ENCODE data around the gene GALNT18.

The GALNT18 gene

DNA sequence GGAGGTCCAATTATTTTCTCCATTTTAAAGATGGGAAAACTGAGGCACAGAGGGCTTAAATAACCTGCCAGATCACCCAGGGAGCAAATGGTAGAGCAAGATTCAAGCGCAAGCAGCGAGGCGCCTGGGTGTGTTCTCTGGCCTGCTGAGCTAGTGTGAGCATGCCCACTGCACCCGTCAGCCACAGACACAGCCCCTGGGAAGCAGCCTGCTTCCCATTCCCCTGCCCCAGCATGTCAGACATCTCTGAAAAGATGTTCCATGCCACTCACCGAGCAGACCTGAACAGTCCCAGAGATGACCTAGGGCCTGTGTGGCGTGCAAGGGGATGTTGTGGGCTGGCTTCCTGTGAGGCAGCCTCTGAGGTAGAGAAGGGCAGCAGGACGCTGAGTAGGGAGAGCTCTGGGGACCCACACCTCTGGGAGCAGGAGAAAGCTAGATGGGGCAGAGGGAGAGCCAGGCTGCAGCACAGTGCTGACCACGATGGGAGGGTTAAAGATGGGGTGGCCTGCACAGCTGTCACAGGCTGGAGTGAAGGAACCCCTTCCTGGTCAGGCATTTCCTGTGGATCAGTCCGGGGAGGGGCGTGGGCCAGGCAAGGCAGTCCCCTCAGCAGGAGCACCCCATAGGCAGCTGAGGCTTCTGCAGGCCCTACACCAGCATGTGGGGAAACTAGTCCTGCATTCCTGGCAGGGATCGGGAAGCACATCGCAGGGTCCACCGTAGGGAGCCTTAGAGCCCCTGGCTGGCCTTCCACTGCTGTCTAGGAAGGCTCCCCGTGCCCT lies 101.4 kb downstream of the GALNT18 start:
- TF ChIP-seq TEAD4 (IDR thresholded peaks at IDR 0.05) (no peak), CREB1 (IDR thresholded peaks at IDR 0.05; ENCODE audit: low read depth) (no peak), ZBTB7A (IDR thresholded peaks at IDR 0.05; ENCODE audit: low read depth) (no peak), CEBPB (IDR thresholded peaks at IDR 0.05) (no peak), TAF1 (IDR thresholded peaks at IDR 0.05; ENCODE audit: low read depth) (no peak), FOXM1 (IDR thresholded peaks at IDR 0.05; ENCODE audit: borderline replicate concordance, low read depth) (no peak), NFIC (IDR thresholded peaks at IDR 0.05) (no peak), YY1 (IDR thresholded peaks at IDR 0.05; ENCODE audit: low read depth) (no peak), RAD21 (IDR thresholded peaks at IDR 0.05; ENCODE audit: low read depth) (no peak), TCF12 (IDR thresholded peaks at IDR 0.05; ENCODE audit: low read depth) (no peak)
- TF ChIP-seq, protein P1, sequence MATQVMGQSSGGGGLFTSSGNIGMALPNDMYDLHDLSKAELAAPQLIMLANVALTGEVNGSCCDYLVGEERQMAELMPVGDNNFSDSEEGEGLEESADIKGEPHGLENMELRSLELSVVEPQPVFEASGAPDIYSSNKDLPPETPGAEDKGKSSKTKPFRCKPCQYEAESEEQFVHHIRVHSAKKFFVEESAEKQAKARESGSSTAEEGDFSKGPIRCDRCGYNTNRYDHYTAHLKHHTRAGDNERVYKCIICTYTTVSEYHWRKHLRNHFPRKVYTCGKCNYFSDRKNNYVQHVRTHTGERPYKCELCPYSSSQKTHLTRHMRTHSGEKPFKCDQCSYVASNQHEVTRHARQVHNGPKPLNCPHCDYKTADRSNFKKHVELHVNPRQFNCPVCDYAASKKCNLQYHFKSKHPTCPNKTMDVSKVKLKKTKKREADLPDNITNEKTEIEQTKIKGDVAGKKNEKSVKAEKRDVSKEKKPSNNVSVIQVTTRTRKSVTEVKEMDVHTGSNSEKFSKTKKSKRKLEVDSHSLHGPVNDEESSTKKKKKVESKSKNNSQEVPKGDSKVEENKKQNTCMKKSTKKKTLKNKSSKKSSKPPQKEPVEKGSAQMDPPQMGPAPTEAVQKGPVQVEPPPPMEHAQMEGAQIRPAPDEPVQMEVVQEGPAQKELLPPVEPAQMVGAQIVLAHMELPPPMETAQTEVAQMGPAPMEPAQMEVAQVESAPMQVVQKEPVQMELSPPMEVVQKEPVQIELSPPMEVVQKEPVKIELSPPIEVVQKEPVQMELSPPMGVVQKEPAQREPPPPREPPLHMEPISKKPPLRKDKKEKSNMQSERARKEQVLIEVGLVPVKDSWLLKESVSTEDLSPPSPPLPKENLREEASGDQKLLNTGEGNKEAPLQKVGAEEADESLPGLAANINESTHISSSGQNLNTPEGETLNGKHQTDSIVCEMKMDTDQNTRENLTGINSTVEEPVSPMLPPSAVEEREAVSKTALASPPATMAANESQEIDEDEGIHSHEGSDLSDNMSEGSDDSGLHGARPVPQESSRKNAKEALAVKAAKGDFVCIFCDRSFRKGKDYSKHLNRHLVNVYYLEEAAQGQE (IDR thresholded peaks at IDR 0.05; ENCODE audit: low read depth) = no peak
- TF ChIP-seq, protein P2, sequence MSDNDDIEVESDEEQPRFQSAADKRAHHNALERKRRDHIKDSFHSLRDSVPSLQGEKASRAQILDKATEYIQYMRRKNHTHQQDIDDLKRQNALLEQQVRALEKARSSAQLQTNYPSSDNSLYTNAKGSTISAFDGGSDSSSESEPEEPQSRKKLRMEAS (IDR thresholded peaks at IDR 0.05) = no peak

DNA sequence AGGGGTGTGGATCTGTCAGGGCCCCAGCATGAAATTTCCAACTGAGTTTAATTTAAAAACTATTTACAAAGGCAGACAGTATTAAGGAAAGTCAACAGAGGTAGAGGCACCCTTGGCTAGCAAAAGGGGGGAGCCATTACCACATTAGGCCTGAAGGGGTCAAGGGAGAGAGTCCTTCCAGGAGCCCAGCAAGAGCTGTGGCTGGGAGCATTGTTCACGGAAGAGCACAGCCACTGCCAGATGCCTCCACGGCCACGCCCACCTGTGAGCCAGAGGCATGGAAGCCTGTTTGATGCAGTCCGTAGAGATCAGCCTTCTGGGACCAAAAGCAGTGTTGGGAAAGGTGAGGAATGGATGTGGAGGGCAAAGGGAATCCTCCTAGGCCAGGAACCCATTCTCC lies 102.6 kb downstream of the GALNT18 start:
- no peak for TF ChIP-seq TCF12 (IDR thresholded peaks at IDR 0.05; ENCODE audit: low read depth)
- no peak for TF ChIP-seq RAD21 (IDR thresholded peaks at IDR 0.05; ENCODE audit: low read depth)
- TF ChIP-seq, protein P3, sequence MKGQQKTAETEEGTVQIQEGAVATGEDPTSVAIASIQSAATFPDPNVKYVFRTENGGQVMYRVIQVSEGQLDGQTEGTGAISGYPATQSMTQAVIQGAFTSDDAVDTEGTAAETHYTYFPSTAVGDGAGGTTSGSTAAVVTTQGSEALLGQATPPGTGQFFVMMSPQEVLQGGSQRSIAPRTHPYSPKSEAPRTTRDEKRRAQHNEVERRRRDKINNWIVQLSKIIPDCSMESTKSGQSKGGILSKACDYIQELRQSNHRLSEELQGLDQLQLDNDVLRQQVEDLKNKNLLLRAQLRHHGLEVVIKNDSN (IDR thresholded peaks at IDR 0.05) = no peak
- TF ChIP-seq CEBPB (IDR thresholded peaks at IDR 0.05) = no peak
- TF ChIP-seq FOXM1 (IDR thresholded peaks at IDR 0.05; ENCODE audit: borderline replicate concordance, low read depth) = no peak
- TF ChIP-seq TAF1 (IDR thresholded peaks at IDR 0.05; ENCODE audit: low read depth) = no peak
- TF ChIP-seq YY1 (IDR thresholded peaks at IDR 0.05; ENCODE audit: low read depth) = no peak
- TF ChIP-seq CREB1 (IDR thresholded peaks at IDR 0.05; ENCODE audit: low read depth) = no peak
- no peak for TF ChIP-seq EP300 (IDR thresholded peaks at IDR 0.05; ENCODE audit: borderline replicate concordance)
- no peak for TF ChIP-seq TEAD4 (IDR thresholded peaks at IDR 0.05)
- no peak for TF ChIP-seq NFIC (IDR thresholded peaks at IDR 0.05)
- TF ChIP-seq, protein P1 (IDR thresholded peaks at IDR 0.05; ENCODE audit: low read depth) = no peak

DNA sequence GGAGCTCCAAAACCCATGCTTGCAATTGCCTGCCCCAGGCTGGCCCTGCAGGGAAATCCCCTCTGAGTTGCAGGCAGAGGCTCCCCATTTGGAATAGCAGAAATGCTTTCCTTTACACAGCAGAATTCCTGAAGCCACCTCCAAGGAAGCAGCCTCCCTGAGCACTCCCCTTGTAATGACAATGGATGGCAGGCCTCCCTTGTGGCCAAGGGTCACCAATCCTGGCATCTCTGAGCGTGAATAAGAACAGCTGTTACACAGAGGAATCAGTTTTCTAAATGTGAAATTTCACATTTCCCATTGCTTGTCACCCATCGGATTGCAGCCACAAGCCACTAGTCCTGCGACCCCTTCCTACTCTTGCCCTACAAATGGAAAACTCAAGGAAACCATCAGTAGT lies 107.6 kb downstream of the GALNT18 start:
- TF ChIP-seq, protein P2 (IDR thresholded peaks at IDR 0.05) = no peak
- TF ChIP-seq ZBTB7A (IDR thresholded peaks at IDR 0.05; ENCODE audit: low read depth) = no peak
- TF ChIP-seq, protein P3 (IDR thresholded peaks at IDR 0.05) = no peak
- no peak for TF ChIP-seq CREB1 (IDR thresholded peaks at IDR 0.05; ENCODE audit: low read depth)
- TF ChIP-seq, protein P1 (IDR thresholded peaks at IDR 0.05; ENCODE audit: low read depth) = no peak
- TF ChIP-seq TEAD4 (IDR thresholded peaks at IDR 0.05) = no peak
- no peak for TF ChIP-seq NFIC (IDR thresholded peaks at IDR 0.05)
- TF ChIP-seq YY1 (IDR thresholded peaks at IDR 0.05; ENCODE audit: low read depth) = no peak
- no peak for TF ChIP-seq TAF1 (IDR thresholded peaks at IDR 0.05; ENCODE audit: low read depth)
- TF ChIP-seq FOXM1 (IDR thresholded peaks at IDR 0.05; ENCODE audit: borderline replicate concordance, low read depth) = no peak
- no peak for TF ChIP-seq EGR1 (IDR thresholded peaks at IDR 0.05)
- TF ChIP-seq CEBPB (IDR thresholded peaks at IDR 0.05) = no peak
- no peak for TF ChIP-seq RAD21 (IDR thresholded peaks at IDR 0.05; ENCODE audit: low read depth)
- no peak for TF ChIP-seq TCF12 (IDR thresholded peaks at IDR 0.05; ENCODE audit: low read depth)
- no peak for TF ChIP-seq EP300 (IDR thresholded peaks at IDR 0.05; ENCODE audit: borderline replicate concordance)

DNA sequence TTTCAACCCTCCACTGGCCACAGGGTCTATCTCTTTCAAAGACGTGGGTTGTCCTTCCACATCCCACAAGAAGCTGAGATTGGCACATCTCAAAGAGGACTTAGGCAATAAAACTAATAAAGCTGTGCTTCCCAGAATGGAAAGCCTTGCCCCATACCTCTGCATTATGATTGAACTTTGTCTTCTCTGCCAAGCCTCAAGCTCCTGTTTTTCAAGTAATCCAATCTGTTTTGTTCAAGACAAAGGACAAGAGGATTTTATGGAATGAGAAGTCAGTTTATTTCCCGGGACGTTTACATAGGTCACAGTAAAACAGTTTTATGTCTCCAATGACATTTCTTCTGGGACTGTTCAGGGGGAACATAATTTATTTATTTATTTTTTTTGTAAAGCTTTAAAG lies 108.4 kb downstream of the GALNT18 start:
- TF ChIP-seq FOXM1 (IDR thresholded peaks at IDR 0.05; ENCODE audit: borderline replicate concordance, low read depth) = no peak
- no peak for TF ChIP-seq TCF12 (IDR thresholded peaks at IDR 0.05; ENCODE audit: low read depth)
- TF ChIP-seq, protein P3 (IDR thresholded peaks at IDR 0.05) = no peak
- TF ChIP-seq EP300 (IDR thresholded peaks at IDR 0.05; ENCODE audit: borderline replicate concordance) = no peak
- TF ChIP-seq TAF1 (IDR thresholded peaks at IDR 0.05; ENCODE audit: low read depth) = no peak
- no peak for TF ChIP-seq TEAD4 (IDR thresholded peaks at IDR 0.05)
- TF ChIP-seq, protein P1 (IDR thresholded peaks at IDR 0.05; ENCODE audit: low read depth) = no peak
- TF ChIP-seq YY1 (IDR thresholded peaks at IDR 0.05; ENCODE audit: low read depth) = no peak
- no peak for TF ChIP-seq CREB1 (IDR thresholded peaks at IDR 0.05; ENCODE audit: low read depth)
- TF ChIP-seq EGR1 (IDR thresholded peaks at IDR 0.05) = no peak

Data from Ishikawa (cell line).